Measurements from ENCODE around the gene STRIP1.
"Not testable (repeated sequence)": the region's sequence is repeated elsewhere in the genome, so short reads cannot be mapped to it uniquely, and the experiment has no call there.

Gene STRIP1

GRCh38 chr1:110070282-110070669 is 35.9 kb downstream of the STRIP1 start:
- DNase-seq (ENCODE audit: low spot score), result no peak

GRCh38 chr1:110070671-110071242 is 36.3 kb downstream of the STRIP1 start, which contains the start of gene ALX3:
Gene ALX3, minus strand, starts transcription at chr1:110070672. Its CDS starts 60 bp downstream, at chr1:110070612.
- DNase-seq (ENCODE audit: low spot score), result no peak

- DNase-seq (ENCODE audit: low spot score), result no peak
Measured at GRCh38 chr1:110074166-110074565, 39.7 kb downstream of the STRIP1 start.

GRCh38 chr1:110076789-110077500 is 42.5 kb downstream of the STRIP1 start:
- DNase-seq (ENCODE audit: low spot score), result no peak

- DNase-seq (ENCODE audit: low spot score), result not testable (repeated sequence)
Measured at GRCh38 chr1:110079995-110080394, 45.6 kb downstream of the STRIP1 start.

- DNase-seq (ENCODE audit: low spot score), result no peak
Measured at GRCh38 chr1:110081061-110081460, 46.6 kb downstream of the STRIP1 start.

- DNase-seq (ENCODE audit: low spot score), result no peak
Measured at GRCh38 chr1:110082477-110082876, 48.1 kb downstream of the STRIP1 start.

- DNase-seq (ENCODE audit: low spot score), result no peak
Measured at GRCh38 chr1:110083061-110083865, 48.8 kb downstream of the STRIP1 start.

- DNase-seq (ENCODE audit: low spot score), result peak; percentile 40
Measured at GRCh38 chr1:110083866-110084226, 49.4 kb downstream of the STRIP1 start.

GRCh38 chr1:110084227-110085078 is 50.0 kb downstream of the STRIP1 start:
- peak; percentile 72 for DNase-seq (ENCODE audit: low spot score)

- DNase-seq (ENCODE audit: low spot score), result no peak
Measured at GRCh38 chr1:110085671-110086070, 51.2 kb downstream of the STRIP1 start.

- no peak for DNase-seq (ENCODE audit: low spot score)
Measured at GRCh38 chr1:110086961-110087360, 52.5 kb downstream of the STRIP1 start.

- peak; percentile 87 for DNase-seq (ENCODE audit: low spot score)
Measured at GRCh38 chr1:110087812-110088738, 53.7 kb downstream of the STRIP1 start.

- DNase-seq (ENCODE audit: low spot score), result no peak
Measured at GRCh38 chr1:110088739-110089316, 54.4 kb downstream of the STRIP1 start.

- DNase-seq (ENCODE audit: low spot score), result no peak
Measured at GRCh38 chr1:110089561-110090275, 55.3 kb downstream of the STRIP1 start.

GRCh38 chr1:110091381-110091780 is 57.0 kb downstream of the STRIP1 start:
- no peak for DNase-seq (ENCODE audit: low spot score)

- DNase-seq (ENCODE audit: low spot score), result no peak
Measured at GRCh38 chr1:110091791-110092190, 57.4 kb downstream of the STRIP1 start.

GRCh38 chr1:110092991-110093390 is 58.6 kb downstream of the STRIP1 start:
- DNase-seq (ENCODE audit: low spot score), result no peak

- no peak for DNase-seq (ENCODE audit: low spot score)
Measured at GRCh38 chr1:110094931-110095654, 60.7 kb downstream of the STRIP1 start.

Data from AG20443 (cell line).